GM23248 (cell line): ENCODE data around the gene HUS1. TPM values are rescaled to one million over a fixed set of nuclear protein-coding genes. Genes with fewer than 3 reads are reported as not detected.

Experiments
- DNase-seq: peaks from one replicate; pipeline ENCODE4 v3.0.0-alpha.2; 2015
- H2AFZ ChIP-seq: fragments of 200-600 bp; sonication (generic); 2 replicates; pipeline ENCODE4 v1.6.1; 2016; ENCODE audit warnings: antibody characterized with exemption
- H3F3A ChIP-seq: fragments of 200-600 bp; sonication (generic); 2 replicates; pipeline ENCODE4 v1.6.1; 2016; ENCODE audit warnings: mild to moderate bottlenecking, antibody characterized with exemption, mixed run types; ENCODE audit not compliant: insufficient read depth
- H3K27ac ChIP-seq: fragments of 200-600 bp; sonication (generic); 2 replicates; pipeline ENCODE4 v1.5.1; 2016; ENCODE audit warnings: mild to moderate bottlenecking
- H3K27me3 ChIP-seq: fragments of 200-600 bp; sonication (generic); replicated peaks from 2 replicates; pipeline ENCODE4 v1.6.1; 2016; ENCODE audit warnings: mild to moderate bottlenecking; ENCODE audit not compliant: insufficient read depth
- H3K36me3 ChIP-seq: fragments of 200-600 bp; sonication (generic); 2 replicates; pipeline ENCODE4 v1.6.1; 2016; ENCODE audit warnings: low read depth, mild to moderate bottlenecking
- H3K4me1 ChIP-seq: fragments of 200-600 bp; sonication (generic); 2 replicates; pipeline ENCODE4 v1.6.1; 2016; ENCODE audit warnings: mild to moderate bottlenecking; ENCODE audit not compliant: insufficient read depth
- H3K4me2 ChIP-seq: fragments of 200-600 bp; sonication (generic); one replicate; pipeline ENCODE4 v1.6.1; 2016; ENCODE audit warnings: mild to moderate bottlenecking; ENCODE audit not compliant: unreplicated experiment
- H3K4me3 ChIP-seq: fragments of 200-600 bp; sonication (generic); 2 replicates; pipeline ENCODE4 v1.5.1; 2016; ENCODE audit warnings: mild to moderate bottlenecking
- H3K79me2 ChIP-seq: fragments of 200-600 bp; sonication (generic); 2 replicates; pipeline ENCODE4 v1.6.1; 2016; ENCODE audit warnings: mild to moderate bottlenecking; ENCODE audit not compliant: insufficient read depth
- H3K9ac ChIP-seq: fragments of 200-600 bp; sonication (generic); 2 replicates; pipeline ENCODE4 v1.6.1; 2016; ENCODE audit warnings: mild to moderate bottlenecking
- H3K9me2 ChIP-seq: fragments of 200-600 bp; sonication (generic); 2 replicates; pipeline ENCODE4 v1.6.1; 2016; ENCODE audit warnings: mixed run types, mild to moderate bottlenecking, moderate library complexity; ENCODE audit not compliant: insufficient read depth
- H3K9me3 ChIP-seq: fragments of 200-600 bp; sonication (generic); one replicate; pipeline ENCODE4 v1.6.1; 2017; ENCODE audit warnings: low read depth
- H4K20me1 ChIP-seq: fragments of 200-600 bp; sonication (generic); 2 replicates; pipeline ENCODE4 v1.6.0; 2016; ENCODE audit not compliant: insufficient read depth
- EZH2 ChIP-seq: fragments of 200-600 bp; sonication (generic); IDR thresholded peaks from 2 replicates; pipeline ENCODE4 v1.6.1; 2018; ENCODE audit warnings: antibody characterized with exemption, mild to moderate bottlenecking; ENCODE audit not compliant: insufficient read depth, poor library complexity, severe bottlenecking
- EZH2phosphoT487 ChIP-seq: fragments of 200-600 bp; sonication (generic); IDR thresholded peaks from 2 replicates; pipeline ENCODE4 v1.6.1; 2018; ENCODE audit warnings: antibody characterized with exemption, moderate library complexity, mild to moderate bottlenecking, low read depth; ENCODE audit not compliant: insufficient read depth
- WGBS, 2 experiments: methylation state at CpG; one replicate each; pipeline ENCODE4 v1.1.6; 2015 to 2017; ENCODE audit warnings: low lambda C conversion rate in 2 of 2, low coverage in 1 of 2; ENCODE audit errors: missing lambda C conversion rate in 2 of 2; 5-methylcytosine and 5-hydroxymethylcytosine counted together
- in situ Hi-C: fragments of 300-500 bp; cut with MboI; formaldehyde crosslinking; loops from 2 replicates; pipeline ENCODE4 v1.15.0; 2020
- polyA plus RNA-seq: library from polyadenylated mRNA; unstranded; fragments of >200 nt; fragmentation: Nextera tagmentation; extraction: Ambion mirVana; gene quantifications from 2 replicates; pipeline ENCODE4 v1.2.1, GENCODE V29; 2016
- total RNA-seq: library from RNA; depleted of rRNA; stranded (reverse); fragments of >200 nt; shearing (Covaris generic); gene quantifications from 2 replicates; pipeline ENCODE4 v1.2.3, GENCODE V29; 2014

HUS1 gene
- total and polyA plus RNA-seq, 2 experiments from 2014 or later, result 23.5 to 25.0 TPM

- Histone ChIP-seq H2AFZ (peak overlapping the region; percentile 80), H3K27me3 (no peaks in the 10 kb centered on the region), H3K4me2 (peak overlapping the region; percentile 93), H3K4me3 (peak overlapping the region; percentile 93), H3K27ac (peak overlapping the region; percentile 72; the same call in 1 of the 2 replicates), H3K9me3 (no peaks in the 10 kb centered on the region), H3K4me1 (peaks cover 18% of the 10 kb centered on the region; the same call in 1 of the 2 replicates), H3K79me2 (peaks cover 26% of the 10 kb centered on the region), H3K36me3 (peaks cover 37% of the 10 kb centered on the region), H3K9me2 (no peaks in the 10 kb centered on the region), H4K20me1 (no peaks in the 10 kb centered on the region), H3K9ac (peak overlapping the region; percentile 86), H3F3A (peaks cover 18% of the 10 kb centered on the region)
- DNase-seq, result no peak
- 2% methylated on average over 4 of the region's 4 CpGs for WGBS, 2 experiments
- TF ChIP-seq EZH2phosphoT487, result no peak
- in situ Hi-C loops, result no loop called here
Observed at GRCh38 chr7:47978790-47979144, 648 bp downstream of the HUS1 start.

- H3K79me2 ChIP-seq, result peaks cover 29% of the 10 kb centered on the region
- H3K4me3 ChIP-seq, result no peak overlapping the region
- no peak overlapping the region for H3K9ac ChIP-seq
- no peaks in the 10 kb centered on the region for H4K20me1 ChIP-seq
- no peak overlapping the region for H3K4me2 ChIP-seq
- no peak for DNase-seq
- H3K27ac ChIP-seq, result no peak overlapping the region
- H3K27me3 ChIP-seq, result no peaks in the 10 kb centered on the region
- H3K36me3 ChIP-seq, result peaks cover 57% of the 10 kb centered on the region
- no peaks in the 10 kb centered on the region for H3K9me3 ChIP-seq
- TF ChIP-seq EZH2, result no peak
- no peak for TF ChIP-seq EZH2phosphoT487
- peaks cover 10% of the 10 kb centered on the region; the same call in 1 of the 2 replicates for H3K4me1 ChIP-seq
- H2AFZ ChIP-seq, result no peak overlapping the region
- 52 to 65% methylated on average over 1 of the region's 1 CpG for WGBS, 2 experiments
- 0 out of 2 replicates have a peak, but pooled peaks cover 14% of the 10 kb centered on the region for H3F3A ChIP-seq
- in situ Hi-C loops, result no loop called here
- no peaks in the 10 kb centered on the region for H3K9me2 ChIP-seq
Observed at GRCh38 chr7:47973739-47974138, 5.7 kb downstream of the HUS1 start.

GRCh38 chr7:47970761-47971160 is 8.7 kb downstream of the HUS1 start:
- in situ Hi-C loops, result no loop called here
- no peaks in the 10 kb centered on the region for H3K27me3 ChIP-seq
- H3K4me3 ChIP-seq, result no peak overlapping the region
- peaks cover 56% of the 10 kb centered on the region for H3K36me3 ChIP-seq
- H3F3A ChIP-seq, result 0 out of 2 replicates have a peak, but pooled peaks cover 14% of the 10 kb centered on the region
- TF ChIP-seq EZH2 (no peak), EZH2phosphoT487 (no peak)
- H3K4me1 ChIP-seq, result no peaks in the 10 kb centered on the region; the same call in 1 of the 2 replicates
- WGBS, 2 experiments, result 31 to 36% methylated on average over 1 of the region's 1 CpG
- 0 out of 2 replicates have a peak overlapping the region, but pooled peaks have one; percentile 16 for H3K9ac ChIP-seq
- 0 out of 2 replicates have a peak overlapping the region, but pooled peaks have one; percentile 9 for H3K27ac ChIP-seq
- DNase-seq, result no peak
- H4K20me1 ChIP-seq, result no peaks in the 10 kb centered on the region
- H3K9me2 ChIP-seq, result no peaks in the 10 kb centered on the region
- no peak overlapping the region for H3K4me2 ChIP-seq
- H3K79me2 ChIP-seq, result peaks cover 9% of the 10 kb centered on the region; the same call in 1 of the 2 replicates
- no peak overlapping the region for H2AFZ ChIP-seq
- H3K9me3 ChIP-seq, result no peaks in the 10 kb centered on the region

- no peaks in the 10 kb centered on the region for H3K27me3 ChIP-seq
- H3K27ac ChIP-seq, result no peak overlapping the region
- no peaks in the 10 kb centered on the region; the same call in 1 of the 2 replicates for H3K4me1 ChIP-seq
- 81 to 85% methylated on average over 5 of the region's 5 CpGs for WGBS, 2 experiments
- DNase-seq, result peak; percentile 62
- no peak overlapping the region for H2AFZ ChIP-seq
- H3K4me2 ChIP-seq, result no peak overlapping the region
- H4K20me1 ChIP-seq, result no peaks in the 10 kb centered on the region
- H3K9ac ChIP-seq, result no peak overlapping the region
- in situ Hi-C loops, result no loop called here
- 0 out of 2 replicates have a peak, but pooled peaks cover 14% of the 10 kb centered on the region for H3F3A ChIP-seq
- TF ChIP-seq EZH2, result no peak
- TF ChIP-seq EZH2phosphoT487, result no peak
- H3K4me3 ChIP-seq, result no peak overlapping the region
- no peaks in the 10 kb centered on the region for H3K9me2 ChIP-seq
- H3K79me2 ChIP-seq, result peaks cover 7% of the 10 kb centered on the region; the same call in 1 of the 2 replicates
- peaks cover 62% of the 10 kb centered on the region for H3K36me3 ChIP-seq
- no peaks in the 10 kb centered on the region for H3K9me3 ChIP-seq
Observed at GRCh38 chr7:47968847-47969774, 10.3 kb downstream of the HUS1 start.
